PC-9 (cell line): ENCODE measurements around the gene ZNF283. TPM values are rescaled to one million over a fixed set of nuclear protein-coding genes. Genes with fewer than 3 reads are reported as not detected.
"Not testable (repeated sequence)": the region's sequence is repeated elsewhere in the genome, so short reads cannot be mapped to it uniquely, and the experiment has no call there.

ENCODE experiments used
- BruUV-seq: library from RNA; stranded (reverse); fragments of 400-500 nt; replicated peaks from 2 replicates; lab custom pipeline; 2021; lab: Mats Ljungman, UMichigan
- CTCF ChIA-PET: fragments of 300-600 bp; sonication (Branson Sonifier 250); formaldehyde crosslinking; loops from one replicate; lab custom pipeline; 2022; ENCODE audit warnings: antibody characterized with exemption; lab: Charles Lee
- POLR2A ChIA-PET: fragments of 300-600 bp; sonication (Branson Sonifier 250); formaldehyde crosslinking; loops from one replicate; lab custom pipeline; 2022; ENCODE audit warnings: antibody characterized with exemption; ENCODE audit not compliant: unreplicated experiment; lab: Charles Lee
- DNase-seq, 2 experiments: peaks; one replicate each; pipeline versions ENCODE4 v3.0.0 to v3.0.0-alpha.2; 2015 to 2022; ENCODE audit warnings: mixed read lengths in 1 of 2
- H2AFZ ChIP-seq: fragments of 200-600 bp; sonication (generic); 2 replicates; pipeline ENCODE4 v1.8.1; 2017; ENCODE audit warnings: antibody characterized with exemption
- H3F3A ChIP-seq: fragments of 200-600 bp; sonication (generic); 2 replicates; pipeline ENCODE4 v1.8.1; 2017; ENCODE audit warnings: antibody characterized with exemption, mild to moderate bottlenecking, low read depth; ENCODE audit not compliant: insufficient read depth
- H3K27ac ChIP-seq: fragments of 200-600 bp; sonication (generic); 2 replicates; pipeline ENCODE4 v1.6.1; 2016; ENCODE audit warnings: mixed run types
- H3K27me3 ChIP-seq: fragments of 200-600 bp; sonication (generic); 2 replicates; pipeline ENCODE4 v1.6.1; 2016; ENCODE audit warnings: low read depth, mixed run types; ENCODE audit not compliant: insufficient read depth
- H3K36me3 ChIP-seq: fragments of 200-600 bp; sonication (generic); 2 replicates; pipeline ENCODE4 v1.6.1; 2016; ENCODE audit warnings: low read depth, mixed run types
- H3K4me1 ChIP-seq: fragments of 200-600 bp; sonication (generic); replicated peaks from 2 replicates; pipeline ENCODE4 v1.6.1; 2016; ENCODE audit warnings: mixed run types; ENCODE audit not compliant: insufficient read depth
- H3K4me2 ChIP-seq: fragments of 200-600 bp; sonication (generic); 2 replicates; pipeline ENCODE4 v1.6.1; 2017; ENCODE audit warnings: mixed run types
- H3K4me3 ChIP-seq: fragments of 200-600 bp; sonication (generic); 2 replicates; pipeline ENCODE4 v1.6.1; 2016; ENCODE audit warnings: mixed run types
- H3K79me2 ChIP-seq: fragments of 200-600 bp; sonication (generic); 2 replicates; pipeline ENCODE4 v1.6.1; 2017; ENCODE audit warnings: low read depth, mixed run types
- H3K9me2 ChIP-seq: fragments of 200-600 bp; sonication (generic); 2 replicates; pipeline ENCODE4 v1.8.1; 2017; ENCODE audit warnings: mild to moderate bottlenecking; ENCODE audit not compliant: insufficient read depth
- H3K9me3 ChIP-seq: fragments of 200-600 bp; sonication (generic); 2 replicates; pipeline ENCODE4 v1.8.1; 2016; ENCODE audit warnings: low read depth; ENCODE audit not compliant: insufficient read depth
- H4K20me1 ChIP-seq: fragments of 200-600 bp; sonication (generic); 2 replicates; pipeline ENCODE4 v1.8.1; 2017; ENCODE audit not compliant: insufficient read depth
- CTCF ChIP-seq: fragments of 200-600 bp; sonication (generic); conservative IDR thresholded peaks from 2 replicates; pipeline ENCODE4 v1.6.1; 2017; ENCODE audit warnings: mixed run types, antibody characterized with exemption, mild to moderate bottlenecking, moderate library complexity
- EZH2 ChIP-seq: fragments of 200-600 bp; sonication (generic); IDR thresholded peaks from 2 replicates; pipeline ENCODE4 v1.8.0; 2017; ENCODE audit warnings: antibody characterized with exemption, low read depth
- intact Hi-C: fragments of 100-400 bp; cut with micrococcal nuclease; formaldehyde crosslinking; loops from one replicate; pipeline ENCODE4 v1.10.0; 2022; ENCODE audit not compliant: unreplicated experiment
- total RNA-seq: library from RNA; stranded (reverse); gene quantifications from 2 replicates; pipeline ENCODE4 v1.2.3, GENCODE V29; 2021

ZNF283 gene
- total RNA-seq, 1 experiment from 2014 or later = 14.8 TPM

GRCh38 chr19:43812259-43812658 lies 14.9 kb upstream of the ZNF283 start:
- TF ChIP-seq CTCF (no peak), EZH2 (no peak)
- intact Hi-C loops = loop anchor here (5.0 kb wide), 1 partner anchor 380 kb away; no protein-coding TSS in a partner anchor
- Histone ChIP-seq H3K4me2 (no peak overlapping the region), H3K36me3 (no peaks in the 10 kb centered on the region), H3K4me3 (no peak overlapping the region), H3F3A (peaks cover 9% of the 10 kb centered on the region; the same call in 1 of the 2 replicates), H3K9me2 (no peaks in the 10 kb centered on the region), H3K9me3 (0 out of 2 replicates have a peak, but pooled peaks cover 4% of the 10 kb centered on the region), H3K4me1 (peaks cover 7% of the 10 kb centered on the region), H3K27ac (no peak overlapping the region), H3K79me2 (no peaks in the 10 kb centered on the region), H2AFZ (no peak overlapping the region), H4K20me1 (no peaks in the 10 kb centered on the region), H3K27me3 (no peaks in the 10 kb centered on the region)
- POLR2A ChIA-PET = no interaction called here
- BruUV-seq = no TSS peak
- CTCF ChIA-PET = no interaction called here
- DNase-seq = no peak

- Histone ChIP-seq H3K4me2 (no peak overlapping the region), H3K27me3 (no peaks in the 10 kb centered on the region), H3K4me3 (no peak overlapping the region), H3K9me3 (0 out of 2 replicates have a peak, but pooled peaks cover 4% of the 10 kb centered on the region), H3F3A (peaks cover 9% of the 10 kb centered on the region; the same call in 1 of the 2 replicates), H2AFZ (no peak overlapping the region), H3K79me2 (no peaks in the 10 kb centered on the region), H3K4me1 (peaks cover 7% of the 10 kb centered on the region), H3K9me2 (no peaks in the 10 kb centered on the region), H3K36me3 (no peaks in the 10 kb centered on the region), H4K20me1 (no peaks in the 10 kb centered on the region), H3K27ac (no peak overlapping the region)
- CTCF ChIA-PET = no interaction called here
- no TSS peak for BruUV-seq
- intact Hi-C loops = loop anchor here (5.0 kb wide), 1 partner anchor 380 kb away; no protein-coding TSS in a partner anchor
- POLR2A ChIA-PET = no interaction called here
- no peak for TF ChIP-seq EZH2
- no peak for TF ChIP-seq CTCF
- DNase-seq = no peak
Measured at GRCh38 chr19:43812688-43813087, 14.4 kb upstream of the ZNF283 start.

GRCh38 chr19:43814663-43815352 lies 12.3 kb upstream of the ZNF283 start:
- POLR2A ChIA-PET = interaction anchor here (0.7 kb wide), 1 partner anchor 24 kb away, joined by 6 read pairs; no protein-coding TSS in a partner anchor

GRCh38 chr19:43817454-43817853 lies 9.7 kb upstream of the ZNF283 start:
- intact Hi-C loops, H3K9me3 ChIP-seq, H3F3A ChIP-seq, H3K9me2 ChIP-seq, H3K36me3 ChIP-seq, H3K4me2 ChIP-seq, H4K20me1 ChIP-seq, H3K4me3 ChIP-seq, H2AFZ ChIP-seq, H3K4me1 ChIP-seq, DNase-seq, H3K79me2 ChIP-seq, BruUV-seq, H3K27ac ChIP-seq, H3K27me3 ChIP-seq, CTCF ChIA-PET, POLR2A ChIA-PET: not testable (repeated sequence)

More at GRCh38 chr19:43814663-43815352, 12.3 kb upstream of the ZNF283 start:
- no TSS peak for BruUV-seq
- H3K4me3 ChIP-seq = no peak overlapping the region
- no peak for TF ChIP-seq EZH2
- TF ChIP-seq CTCF = no peak
- no peak overlapping the region for H2AFZ ChIP-seq
- no peaks in the 10 kb centered on the region for H4K20me1 ChIP-seq
- peak overlapping the region; percentile 49 for H3K27ac ChIP-seq
- no peaks in the 10 kb centered on the region for H3K36me3 ChIP-seq
- H3K79me2 ChIP-seq = no peaks in the 10 kb centered on the region
- intact Hi-C loops = loop anchor here (5.0 kb wide), 1 partner anchor 383 kb away; no protein-coding TSS in a partner anchor
- 0 out of 2 replicates have a peak, but pooled peaks cover 4% of the 10 kb centered on the region for H3K9me3 ChIP-seq
- peaks cover 7% of the 10 kb centered on the region for H3K4me1 ChIP-seq
- no peaks in the 10 kb centered on the region for H3K9me2 ChIP-seq
- H3K4me2 ChIP-seq = peak overlapping the region; percentile 13; the same call in 1 of the 2 replicates
- H3K27me3 ChIP-seq = no peaks in the 10 kb centered on the region
- peaks cover 9% of the 10 kb centered on the region; the same call in 1 of the 2 replicates for H3F3A ChIP-seq
- CTCF ChIA-PET = interaction anchor here (0.6 kb wide), 1 partner anchor 1050 kb away, joined by 4 read pairs; no protein-coding TSS in a partner anchor
- DNase-seq = peak; percentile 18 to 66
